HG02759 (cell line): ENCODE results near the gene UQCRC1.
A peak's percentile ranks its signal among the peaks of the same experiment; 100 is the strongest.
"Not testable (repeated sequence)": the region's sequence is repeated elsewhere in the genome, so short reads cannot be mapped to it uniquely, and the experiment has no call there.

Experiments
- ATAC-seq: cut with Tn5 transposase; IDR thresholded peaks from one replicate; pipeline ENCODE4 v1.9.1; 2021; ENCODE audit warnings: mild to moderate bottlenecking, moderate library complexity; ENCODE audit not compliant: unreplicated experiment

The UQCRC1 gene

DNA sequence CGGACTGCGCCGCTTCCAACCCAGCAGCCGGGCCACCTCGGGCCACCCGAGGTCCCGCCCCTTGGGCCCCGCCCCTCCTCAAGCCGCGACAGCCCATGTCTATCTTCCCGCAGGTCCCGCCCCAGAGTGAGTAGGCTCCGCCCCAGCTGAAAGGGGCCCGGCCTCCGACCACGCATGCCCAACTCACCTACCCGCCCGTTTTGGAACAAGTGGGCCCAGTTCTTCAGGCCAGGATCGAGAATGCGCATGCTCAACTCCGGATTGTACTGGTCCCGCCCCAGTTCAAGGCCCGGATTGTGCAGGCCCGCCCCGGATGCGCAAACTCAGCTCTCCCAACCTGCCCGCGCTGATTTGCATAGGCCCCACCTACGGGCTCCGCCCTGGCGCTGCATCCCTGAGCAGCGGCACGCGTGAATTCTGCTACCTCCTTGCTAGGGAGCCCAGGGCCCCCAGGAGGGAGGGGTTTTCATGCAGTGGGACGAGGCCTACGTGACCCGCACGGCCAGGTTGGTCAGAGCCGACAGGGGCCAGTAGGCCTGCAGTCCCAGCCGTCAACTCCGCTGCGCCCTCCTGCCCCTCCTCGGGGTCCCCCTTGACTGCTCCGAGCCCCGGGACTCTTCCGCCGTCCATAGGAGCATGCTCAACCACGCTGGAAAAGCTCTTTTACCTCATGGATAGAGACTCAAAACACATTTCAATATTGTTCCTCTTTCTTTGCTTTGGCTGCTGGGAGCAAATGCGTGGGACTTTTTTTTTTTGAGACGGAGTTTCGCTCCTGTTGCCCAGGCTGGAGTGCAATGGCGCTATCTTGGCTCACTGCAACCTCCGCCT, 52.4 kb downstream of the UQCRC1 start, which contains the start of gene PFKFB4:
Gene PFKFB4 (minus strand): TSS at position 8 of the 831 bp plus-strand sequence. CDS start 26 bp downstream, outside the sequence.
- peak; percentile 90 for ATAC-seq

DNA sequence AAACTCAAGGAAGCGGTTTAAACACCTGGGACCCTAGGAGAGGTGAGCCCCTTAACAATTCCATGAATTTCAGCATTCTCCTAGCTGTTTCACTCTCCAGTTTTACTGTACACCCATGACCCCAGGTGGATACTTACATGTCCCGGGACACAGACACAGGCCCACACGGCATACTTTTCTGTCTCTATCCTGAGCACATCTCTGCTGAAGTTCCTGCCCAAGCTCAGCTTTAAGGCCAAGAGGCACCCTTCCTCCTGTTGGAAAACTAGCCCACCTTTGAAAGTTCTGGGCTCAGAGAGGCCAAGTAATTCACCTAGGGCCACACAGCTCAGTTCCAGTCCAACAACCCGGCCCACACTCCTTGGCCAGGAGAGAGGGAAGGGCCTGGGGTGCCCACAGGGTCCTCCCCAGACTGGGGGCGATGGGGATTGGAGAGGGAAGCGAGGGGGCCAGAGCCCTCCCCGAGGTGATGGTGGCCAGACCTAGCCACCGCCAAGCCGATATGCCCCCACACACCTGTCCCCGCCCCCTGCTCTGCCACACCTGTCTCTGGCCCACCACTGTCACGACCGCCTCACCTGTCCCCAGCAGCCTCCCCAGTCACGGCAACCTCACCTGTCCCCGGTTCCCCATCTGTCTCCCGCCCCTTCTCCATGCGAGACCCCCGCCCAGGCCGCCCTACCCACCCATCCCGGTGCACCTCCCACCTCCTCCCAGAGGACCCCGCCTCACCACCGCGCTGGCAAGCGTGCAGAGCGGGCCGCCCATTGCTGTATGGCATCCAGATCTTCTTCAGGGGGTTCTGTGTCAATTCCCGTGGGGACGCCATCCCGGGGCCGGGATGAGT, 53.3 kb downstream of the UQCRC1 start:
- no peak for ATAC-seq

DNA sequence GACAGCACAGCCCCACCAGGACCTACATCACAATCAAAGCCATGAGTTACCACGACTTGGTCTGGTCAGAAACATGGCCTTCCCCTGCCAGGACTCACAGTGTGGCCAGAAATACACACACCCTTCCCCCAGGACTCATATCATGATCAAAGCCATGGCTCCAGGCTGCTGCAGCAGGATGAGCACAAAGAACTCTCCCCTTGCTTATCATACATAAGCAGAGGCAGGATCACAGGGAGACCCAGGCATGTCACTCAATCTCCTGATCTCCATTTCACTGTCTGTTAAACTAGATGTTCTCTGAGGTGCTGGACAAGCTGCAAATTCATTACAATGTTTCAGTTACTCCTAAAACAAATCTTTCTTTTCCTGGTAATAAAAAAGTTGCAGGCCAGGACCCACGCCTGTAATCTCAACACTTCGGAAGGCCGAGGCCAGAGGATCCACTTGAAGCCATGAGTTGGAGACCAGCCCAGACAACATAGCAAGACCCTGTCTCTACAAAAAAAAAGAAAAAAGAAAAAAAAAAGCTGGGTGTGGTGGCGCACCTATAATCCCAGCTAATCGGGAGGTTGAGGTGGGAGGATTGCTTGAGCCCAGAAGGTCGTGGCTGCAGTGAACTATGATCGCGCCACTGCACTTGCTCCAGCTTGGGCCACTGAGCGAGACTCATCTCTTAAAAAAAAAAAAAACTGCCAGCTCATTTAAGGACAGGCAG, 54.1 kb downstream of the UQCRC1 start:
- no peak for ATAC-seq

DNA sequence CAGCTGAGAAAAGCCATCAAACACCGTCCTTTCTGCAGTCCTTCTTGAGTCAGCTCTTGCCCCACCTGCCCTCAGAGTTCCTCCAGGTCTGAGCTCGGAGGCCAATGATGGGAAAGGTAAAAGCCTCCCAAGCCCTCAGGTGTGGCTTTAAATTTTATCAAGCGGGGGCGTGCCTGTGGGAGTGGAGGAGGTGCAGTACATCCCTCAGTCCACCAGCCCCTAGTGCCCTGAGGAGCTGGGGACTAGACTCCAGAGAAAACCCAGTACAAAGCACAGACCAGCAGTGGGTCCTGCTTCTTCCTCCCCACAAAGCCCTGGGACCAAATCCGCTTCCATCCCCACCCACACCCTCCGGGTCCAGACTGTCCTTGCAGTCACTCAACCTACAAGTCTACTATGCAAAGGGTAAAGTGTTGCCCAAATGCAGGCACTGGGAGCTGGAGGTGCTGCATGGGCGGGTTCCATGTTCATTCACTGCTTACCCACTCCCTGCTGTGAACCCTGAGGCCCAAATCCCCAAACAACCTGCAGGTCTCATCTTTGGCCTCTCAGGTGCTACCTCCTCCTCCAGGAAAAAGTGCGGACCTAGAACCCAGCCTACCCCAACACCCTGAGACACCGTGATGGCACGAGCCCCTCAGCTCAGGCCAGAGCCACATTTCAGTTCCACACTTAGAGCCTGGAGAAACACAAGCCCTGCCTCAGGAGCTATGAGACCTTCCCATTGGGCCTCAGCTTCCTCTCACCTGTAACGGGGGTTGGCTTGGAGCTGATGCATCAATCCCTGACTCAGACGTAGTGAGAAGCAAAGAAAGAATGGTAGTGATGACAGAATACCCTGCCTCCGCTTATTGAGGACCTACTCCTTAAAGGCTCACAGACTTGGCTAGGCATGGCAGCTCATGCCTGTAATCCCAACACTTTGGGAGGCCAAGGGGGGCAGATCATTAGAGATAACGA, 55.3 kb downstream of the UQCRC1 start:
- ATAC-seq: no peak

DNA sequence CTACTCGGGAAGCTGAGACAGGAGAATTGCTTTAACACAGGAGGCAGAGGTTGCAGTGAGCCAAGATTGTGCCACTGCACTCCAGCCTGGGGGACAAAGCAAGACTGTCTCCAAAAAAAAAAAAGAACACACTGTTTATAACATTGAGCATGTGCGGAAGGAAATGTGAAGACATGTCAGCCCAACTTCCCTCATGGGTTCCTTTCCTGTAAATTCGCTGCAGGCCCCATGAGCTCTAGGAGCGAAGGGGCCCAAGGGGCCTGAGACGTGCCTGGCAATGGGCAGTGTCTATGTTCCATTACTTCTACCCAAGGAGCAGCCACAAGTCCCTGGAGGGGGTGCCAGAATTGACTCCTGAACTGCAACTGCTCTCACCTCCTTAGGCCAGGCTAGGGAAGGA, 56.1 kb downstream of the UQCRC1 start:
- ATAC-seq: no peak

DNA sequence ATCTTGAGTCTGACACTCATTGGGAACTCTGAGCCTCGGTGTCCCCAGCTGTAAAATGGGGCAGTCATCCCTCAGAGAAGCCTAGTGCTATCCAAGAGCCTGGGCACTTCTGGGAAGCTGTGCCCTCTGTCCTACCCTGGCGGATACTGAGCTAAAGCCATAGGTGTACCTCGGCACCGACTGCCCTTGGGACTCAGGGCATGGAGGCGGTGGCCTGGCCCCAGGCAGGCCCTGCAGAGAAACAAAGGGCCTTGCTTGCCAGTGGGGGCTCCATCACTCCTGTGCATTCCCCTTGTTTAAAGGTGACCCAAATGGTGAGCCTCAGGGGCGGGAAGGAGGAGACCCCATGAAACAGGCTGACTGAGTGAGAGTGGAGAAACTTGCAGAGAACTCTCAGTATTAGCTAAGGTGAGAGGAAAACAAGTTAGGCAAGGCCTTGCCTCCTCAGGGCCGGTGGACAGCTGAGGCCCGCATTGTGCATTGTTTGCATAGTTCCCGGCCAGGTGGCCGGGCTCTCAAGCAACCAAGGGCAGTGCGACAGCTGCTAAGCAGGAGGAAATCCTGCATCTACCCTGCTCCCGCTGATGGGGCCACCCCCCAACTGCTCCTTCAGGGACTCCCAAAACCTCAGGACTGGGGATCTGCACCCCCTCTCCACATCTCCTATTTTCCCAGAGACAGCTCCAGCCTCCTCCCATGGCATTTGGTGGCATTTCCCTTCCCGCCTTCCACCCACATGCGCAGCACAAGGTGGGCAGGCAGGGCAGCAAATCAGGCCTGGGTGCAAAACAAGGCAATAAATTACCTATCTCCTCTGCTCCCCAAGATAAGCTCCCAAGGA, 57.1 kb downstream of the UQCRC1 start:
- no peak for ATAC-seq

DNA sequence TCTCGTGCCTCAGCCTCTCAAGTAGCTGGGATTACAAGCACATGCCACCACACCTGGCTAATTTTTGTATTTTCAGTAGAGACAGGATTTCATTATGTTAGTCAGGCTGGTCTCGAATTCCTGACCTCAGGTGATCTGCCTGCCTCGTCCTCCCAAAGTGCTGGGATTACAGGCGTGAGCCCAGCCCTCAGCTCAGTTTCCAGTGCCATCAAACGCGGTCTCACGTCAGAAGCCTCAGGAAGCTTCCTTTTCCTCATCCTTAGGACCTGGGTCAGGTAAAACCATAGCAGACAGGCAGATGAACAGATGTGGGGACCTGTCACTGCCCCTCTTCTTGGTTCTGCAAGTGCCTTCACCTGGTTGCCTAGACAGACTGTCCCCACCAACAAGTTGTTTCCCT, 57.8 kb downstream of the UQCRC1 start:
- ATAC-seq: not testable (repeated sequence)
